ENCODE measurements around the gene AMBRA1. TPM values are rescaled to one million over a fixed set of nuclear protein-coding genes. Genes with fewer than 3 reads are reported as not detected.
A peak's percentile ranks its signal among the peaks of the same experiment; 100 is the strongest.

Gene AMBRA1
- total and polyA plus RNA-seq, 4 experiments from 2014 or later: 5.9 to 43.9 (median 30.4) TPM

DNA sequence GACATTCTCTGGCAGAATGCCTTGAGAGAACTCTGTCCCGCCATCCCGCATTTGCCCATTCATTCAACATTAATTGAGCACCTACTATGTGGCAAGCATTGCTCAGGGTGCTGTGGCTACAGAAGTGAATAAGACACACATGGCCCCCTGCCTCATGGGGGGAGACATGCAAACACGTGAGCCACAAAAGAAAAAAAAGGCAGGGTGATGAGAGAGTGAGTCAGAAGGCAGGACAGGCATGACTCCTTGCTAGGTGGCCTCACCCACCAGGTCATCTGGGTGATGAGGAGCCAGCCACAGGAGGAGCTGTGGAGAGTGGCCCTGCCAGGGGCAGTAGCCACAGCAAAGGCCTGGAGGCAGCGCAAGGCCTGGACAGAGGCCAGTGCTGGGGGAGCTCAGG, 207.1 kb downstream of the AMBRA1 start:
- peaks cover 39% of the 10 kb centered on the region for H3K27me3 ChIP-seq (ENCODE audit: insufficient read depth, low read length)
- H3K9me3 Mint-ChIP-seq: no peaks in the 10 kb centered on the region
- no peak overlapping the region for H3K4me3 ChIP-seq (ENCODE audit: low read length in 2 of 2)
- no peak overlapping the region for H3K27ac ChIP-seq (ENCODE audit: low read depth, low read length)
- H3K9me3 ChIP-seq (ENCODE audit: control insufficient read depth in 1 of 2, low read length in 2 of 2): no peaks in the 10 kb centered on the region
- CTCF ChIA-PET (ENCODE audit: partially characterized antibody): interaction anchor here (1.3 kb wide), 1 partner anchor 9 kb away, joined by 5 read pairs; no protein-coding TSS in a partner anchor
- H3K36me3 ChIP-seq (ENCODE audit: insufficient read depth, low read length): no peaks in the 10 kb centered on the region
- peak overlapping the region in 1 of 7 donors; percentile 50 for H3K27ac Mint-ChIP-seq
- H3K27me3 Mint-ChIP-seq: peaks cover 22 to 53% of the 10 kb centered on the region in 2 donors
- intact Hi-C loops (cut with micrococcal nuclease): loop anchor here (5.0 kb wide), 2 partner anchors 141 to 231 kb away; partner anchors contain the start of genes ATG13 and HARBI1
- no peak for DNase-seq
- H3K36me3 Mint-ChIP-seq: peaks cover 0 to 3% of the 10 kb centered on the region in 2 donors
- peaks cover 10 to 39% (median 25%) of the 10 kb centered on the region in 4 donors for H3K4me1 Mint-ChIP-seq
- H3K4me3 Mint-ChIP-seq: peak overlapping the region in 1 of 8 donors; percentile 4
- POLR2A ChIA-PET (ENCODE audit: partially characterized antibody): no interaction called here
- peaks cover 41% of the 10 kb centered on the region for H3K4me1 ChIP-seq (ENCODE audit: insufficient read depth, low read length)

DNA sequence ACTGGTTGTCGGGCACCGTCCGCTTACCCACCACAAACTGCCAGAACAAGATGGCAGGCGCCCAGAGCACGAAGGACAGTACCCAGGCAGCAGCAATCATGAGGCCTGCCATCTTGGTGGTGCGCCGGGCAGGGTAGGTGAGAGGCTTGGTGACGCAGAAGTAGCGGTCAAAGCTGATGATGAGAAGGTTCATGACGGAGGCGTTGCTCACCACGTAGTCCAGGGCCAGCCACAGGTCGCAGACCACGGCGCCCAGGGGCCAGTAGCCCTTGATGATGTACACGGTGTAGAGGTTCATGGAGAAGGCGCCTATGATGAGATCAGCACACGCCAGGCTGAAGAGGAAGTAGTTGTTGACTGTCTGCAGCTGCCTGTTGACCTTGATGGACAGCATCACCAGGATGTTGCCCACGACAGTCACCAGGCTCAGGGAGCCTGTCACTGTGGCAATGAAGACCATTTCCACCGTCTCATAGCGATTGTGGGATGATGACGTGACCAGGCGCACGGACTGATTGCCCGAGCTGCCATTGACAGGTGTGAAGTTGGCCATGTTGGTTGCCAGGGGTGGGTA, 207.7 kb downstream of the AMBRA1 start:
- intact Hi-C loops (cut with micrococcal nuclease): loop anchor here (5.0 kb wide), 2 partner anchors 141 to 231 kb away; partner anchors contain the start of genes ATG13 and HARBI1

DNA sequence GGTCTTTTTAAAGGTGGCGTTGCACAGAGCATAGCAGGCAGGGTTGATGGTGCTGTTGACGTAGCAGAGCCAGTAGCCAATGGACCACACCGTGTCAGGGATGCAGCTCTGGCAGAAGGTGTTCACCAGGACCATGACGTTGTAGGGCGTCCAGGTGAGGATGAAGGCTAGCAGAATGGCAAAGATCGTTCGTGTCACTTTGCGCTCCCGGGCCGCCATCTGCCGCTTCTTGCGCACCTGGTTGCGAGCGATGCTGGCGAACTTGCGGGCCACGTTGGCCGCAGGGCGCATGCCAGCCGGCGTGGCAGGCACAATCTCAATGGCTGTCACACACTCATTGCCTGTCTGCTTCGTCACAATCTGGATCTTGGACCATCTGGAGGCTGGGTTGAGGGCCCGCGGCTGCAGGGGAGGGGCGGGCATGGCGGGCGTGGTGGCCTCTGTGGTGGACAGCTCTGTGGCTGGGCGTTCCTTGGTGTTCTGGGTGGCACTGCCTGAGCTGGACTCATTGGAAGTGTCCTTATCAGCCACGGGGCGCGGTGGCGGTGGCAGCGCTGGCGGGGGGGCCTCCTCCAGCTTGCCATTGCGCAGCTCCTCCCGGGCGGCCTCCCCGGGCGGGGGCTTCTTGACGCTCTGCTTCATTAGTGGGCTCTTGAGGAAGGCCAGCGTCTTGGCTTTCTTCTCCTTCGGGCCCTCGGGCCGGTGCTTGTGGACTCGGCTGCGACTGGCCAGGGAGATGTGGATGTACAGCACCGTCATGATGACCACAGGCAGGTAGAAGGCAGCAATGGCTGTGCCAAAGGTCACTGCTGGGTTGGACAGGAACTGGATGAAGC, 208.4 kb downstream of the AMBRA1 start:
- intact Hi-C loops (cut with micrococcal nuclease): loop anchor here (5.0 kb wide), 2 partner anchors 142 to 232 kb away; partner anchors contain the start of genes ATG13 and HARBI1

More for the DNA sequence above, 207.7 kb downstream of the AMBRA1 start:
- peak overlapping the region in 1 of 8 donors; percentile 4 for H3K4me3 Mint-ChIP-seq
- H3K4me1 Mint-ChIP-seq: peaks cover 10 to 39% (median 25%) of the 10 kb centered on the region in 4 donors
- Histone ChIP-seq H3K27ac (ENCODE audit: low read depth, low read length) (no peak overlapping the region), H3K9me3 (ENCODE audit: control insufficient read depth in 1 of 2, low read length in 2 of 2) (no peaks in the 10 kb centered on the region), H3K4me3 (ENCODE audit: low read length in 2 of 2) (no peak overlapping the region), H3K4me1 (ENCODE audit: insufficient read depth, low read length) (peaks cover 41% of the 10 kb centered on the region), H3K36me3 (ENCODE audit: insufficient read depth, low read length) (no peaks in the 10 kb centered on the region), H3K27me3 (ENCODE audit: insufficient read depth, low read length) (peaks cover 39% of the 10 kb centered on the region)
- POLR2A ChIA-PET (ENCODE audit: partially characterized antibody): no interaction called here
- CTCF ChIA-PET (ENCODE audit: partially characterized antibody): interaction anchor here (1.3 kb wide), 1 partner anchor 9 kb away, joined by 5 read pairs; no protein-coding TSS in a partner anchor
- peak overlapping the region in 1 of 7 donors; percentile 50 for H3K27ac Mint-ChIP-seq
- peaks cover 22 to 53% of the 10 kb centered on the region in 2 donors for H3K27me3 Mint-ChIP-seq
- no peaks in the 10 kb centered on the region for H3K9me3 Mint-ChIP-seq
- H3K36me3 Mint-ChIP-seq: peaks cover 0 to 3% of the 10 kb centered on the region in 2 donors
- DNase-seq: no peak

DNA sequence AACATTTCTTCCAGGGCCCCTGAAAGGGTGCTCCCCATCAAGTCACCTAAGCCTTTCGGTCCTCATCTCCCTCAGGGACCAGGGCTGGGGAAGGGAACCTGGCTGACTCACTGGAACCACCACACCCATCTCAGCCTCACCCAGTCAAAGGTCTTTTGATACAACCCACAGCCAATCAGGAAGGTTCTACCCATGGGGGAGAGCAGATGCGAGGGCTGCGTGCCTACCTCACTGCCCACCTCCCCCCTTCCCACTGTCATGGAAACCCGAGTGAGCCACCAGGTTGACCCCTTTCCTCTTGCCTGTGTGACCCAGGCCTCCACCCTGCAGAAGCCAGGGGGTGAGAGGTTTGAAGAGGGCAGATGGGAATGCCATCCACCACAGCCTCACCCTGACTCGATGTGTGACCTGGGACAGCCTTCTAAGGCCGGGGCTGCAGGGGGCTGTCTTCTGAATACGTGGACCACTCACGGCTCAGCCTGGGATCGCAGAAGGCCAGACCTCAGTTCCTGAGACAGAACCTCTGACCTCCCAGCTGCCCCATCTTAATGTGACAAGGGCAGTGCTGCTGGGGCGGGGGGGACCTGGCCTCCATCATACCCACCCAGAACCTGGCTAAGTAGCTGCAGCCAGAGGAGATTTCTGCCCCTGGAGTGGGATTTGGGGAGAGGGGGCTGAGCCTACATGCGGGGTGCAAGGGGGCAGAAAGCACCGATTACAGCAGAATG, 209.7 kb downstream of the AMBRA1 start:
- CTCF ChIA-PET (ENCODE audit: partially characterized antibody): no interaction called here
- H3K4me3 Mint-ChIP-seq: peak overlapping the region in 1 of 8 donors; percentile 25

More for the DNA sequence above, 208.4 kb downstream of the AMBRA1 start:
- Histone ChIP-seq H3K9me3 (ENCODE audit: control insufficient read depth in 1 of 2, low read length in 2 of 2) (no peaks in the 10 kb centered on the region), H3K4me1 (ENCODE audit: insufficient read depth, low read length) (peaks cover 35% of the 10 kb centered on the region), H3K27me3 (ENCODE audit: insufficient read depth, low read length) (peaks cover 34% of the 10 kb centered on the region), H3K36me3 (ENCODE audit: insufficient read depth, low read length) (no peaks in the 10 kb centered on the region), H3K4me3 (ENCODE audit: low read length in 2 of 2) (no peak overlapping the region), H3K27ac (ENCODE audit: low read depth, low read length) (no peak overlapping the region)
- ChIA-PET POLR2A (ENCODE audit: partially characterized antibody) (no interaction called here), CTCF (ENCODE audit: partially characterized antibody) (no interaction called here)
- peaks cover 22 to 50% of the 10 kb centered on the region in 2 donors for H3K27me3 Mint-ChIP-seq
- no peaks in the 10 kb centered on the region for H3K9me3 Mint-ChIP-seq
- H3K36me3 Mint-ChIP-seq: peaks cover 0 to 3% of the 10 kb centered on the region in 2 donors
- no peak for DNase-seq
- peak overlapping the region in 1 of 8 donors; percentile 39 for H3K4me3 Mint-ChIP-seq
- H3K4me1 Mint-ChIP-seq: peaks cover 10 to 36% (median 23%) of the 10 kb centered on the region in 4 donors
- peak overlapping the region in 1 of 7 donors; percentile 50 for H3K27ac Mint-ChIP-seq

DNA sequence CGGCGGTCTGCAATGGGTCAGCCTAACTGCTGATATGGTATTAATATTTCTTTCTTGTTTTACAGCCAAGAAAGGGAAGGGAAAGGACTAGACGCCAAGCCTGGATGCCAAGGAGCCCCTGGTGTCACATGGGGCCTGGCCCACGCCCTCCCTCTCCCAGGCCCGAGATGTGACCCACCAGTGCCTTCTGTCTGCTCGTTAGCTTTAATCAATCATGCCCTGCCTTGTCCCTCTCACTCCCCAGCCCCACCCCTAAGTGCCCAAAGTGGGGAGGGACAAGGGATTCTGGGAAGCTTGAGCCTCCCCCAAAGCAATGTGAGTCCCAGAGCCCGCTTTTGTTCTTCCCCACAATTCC, 210.4 kb downstream of the AMBRA1 start:
- no peak overlapping the region for H3K27ac ChIP-seq (ENCODE audit: low read depth, low read length)
- peaks cover 18% of the 10 kb centered on the region for H3K27me3 ChIP-seq (ENCODE audit: insufficient read depth, low read length)
- CTCF ChIA-PET (ENCODE audit: partially characterized antibody): no interaction called here
- peaks cover 0 to 10% of the 10 kb centered on the region in 2 donors for H3K36me3 Mint-ChIP-seq
- no peaks in the 10 kb centered on the region for H3K36me3 ChIP-seq (ENCODE audit: insufficient read depth, low read length)
- DNase-seq: no peak
- H3K4me1 ChIP-seq (ENCODE audit: insufficient read depth, low read length): peaks cover 19% of the 10 kb centered on the region
- no peaks in the 10 kb centered on the region for H3K9me3 Mint-ChIP-seq
- intact Hi-C loops (cut with micrococcal nuclease): loop anchor here (5.0 kb wide), 1 partner anchor 36 kb away; the partner anchor contains the start of gene DGKZ
- H3K4me3 ChIP-seq (ENCODE audit: low read length in 2 of 2): no peak overlapping the region
- no peaks in the 10 kb centered on the region for H3K9me3 ChIP-seq (ENCODE audit: control insufficient read depth in 1 of 2, low read length in 2 of 2)
- H3K4me3 Mint-ChIP-seq: peak overlapping the region in 2 of 8 donors; percentile 46 to 52
- no peak overlapping the region for H3K27ac Mint-ChIP-seq
- H3K27me3 Mint-ChIP-seq: peaks cover 20 to 38% of the 10 kb centered on the region in 2 donors
- H3K4me1 Mint-ChIP-seq: peaks cover 9 to 27% (median 13%) of the 10 kb centered on the region in 4 donors
- POLR2A ChIA-PET (ENCODE audit: partially characterized antibody): no interaction called here

More for the DNA sequence above, 209.7 kb downstream of the AMBRA1 start:
- Mint-ChIP-seq H3K4me1 (peaks cover 7 to 31% (median 16%) of the 10 kb centered on the region in 4 donors), H3K9me3 (no peaks in the 10 kb centered on the region), H3K27me3 (peaks cover 20 to 44% of the 10 kb centered on the region in 2 donors), H3K27ac (peak overlapping the region in 1 of 7 donors; percentile 51), H3K36me3 (peaks cover 0 to 7% of the 10 kb centered on the region in 2 donors)
- no peak overlapping the region for H3K4me3 ChIP-seq (ENCODE audit: low read length in 2 of 2)
- intact Hi-C loops (cut with micrococcal nuclease): loop anchor here (5.0 kb wide), 1 partner anchor 37 kb away; the partner anchor contains the start of gene DGKZ
- H3K4me1 ChIP-seq (ENCODE audit: insufficient read depth, low read length): peaks cover 22% of the 10 kb centered on the region
- H3K36me3 ChIP-seq (ENCODE audit: insufficient read depth, low read length): no peaks in the 10 kb centered on the region
- H3K9me3 ChIP-seq (ENCODE audit: control insufficient read depth in 1 of 2, low read length in 2 of 2): no peaks in the 10 kb centered on the region
- no peak for DNase-seq
- no peak overlapping the region for H3K27ac ChIP-seq (ENCODE audit: low read depth, low read length)
- POLR2A ChIA-PET (ENCODE audit: partially characterized antibody): no interaction called here
- peaks cover 25% of the 10 kb centered on the region for H3K27me3 ChIP-seq (ENCODE audit: insufficient read depth, low read length)

GRCh38 chr11:46382646-46383403, 211.0 kb downstream of the AMBRA1 start:
- Histone ChIP-seq H3K4me3 (ENCODE audit: low read length in 2 of 2) (no peak overlapping the region), H3K4me1 (ENCODE audit: insufficient read depth, low read length) (peaks cover 13% of the 10 kb centered on the region), H3K9me3 (ENCODE audit: control insufficient read depth in 1 of 2, low read length in 2 of 2) (no peaks in the 10 kb centered on the region), H3K27me3 (ENCODE audit: insufficient read depth, low read length) (peaks cover 16% of the 10 kb centered on the region), H3K36me3 (ENCODE audit: insufficient read depth, low read length) (no peaks in the 10 kb centered on the region), H3K27ac (ENCODE audit: low read depth, low read length) (no peak overlapping the region)
- ChIA-PET CTCF (ENCODE audit: partially characterized antibody) (no interaction called here), POLR2A (ENCODE audit: partially characterized antibody) (no interaction called here)
- Mint-ChIP-seq H3K9me3 (no peaks in the 10 kb centered on the region), H3K27me3 (peaks cover 14 to 33% of the 10 kb centered on the region in 2 donors), H3K27ac (no peak overlapping the region), H3K4me3 (peak overlapping the region in 4 of 8 donors; percentile 51 to 82 (median 58)), H3K4me1 (peaks cover 4 to 21% (median 9%) of the 10 kb centered on the region in 4 donors), H3K36me3 (peaks cover 2 to 14% of the 10 kb centered on the region in 2 donors)
- DNase-seq: no peak
- intact Hi-C loops (cut with micrococcal nuclease): loop anchor here (5.0 kb wide), 1 partner anchor 36 kb away; the partner anchor contains the start of gene DGKZ
